Fibroblast of lung (primary cell): ENCODE results near the gene LPP.

Experiments used
- EZH2 ChIP-seq: IDR thresholded peaks from 2 replicates; pipeline ENCODE4 v1.5.1; 2012; ENCODE audit warnings: low read length, control low read depth, mild to moderate bottlenecking; ENCODE audit errors: missing control alignments
- TF ChIP-seq, protein P1 (sequence below), 2 donors: IDR thresholded peaks in 1 of 2; conservative IDR thresholded peaks in 1 of 2; 1 replicate in 1 of 2; 2 replicates in 1 of 2; pipeline ENCODE4 v1.5.1; 2011 to 2012; ENCODE audit warnings: low read length in 2 of 2, control low read depth in 1 of 2, inconsistent platforms in 1 of 2, low read depth in 1 of 2, mild to moderate bottlenecking in 1 of 2

DNA sequence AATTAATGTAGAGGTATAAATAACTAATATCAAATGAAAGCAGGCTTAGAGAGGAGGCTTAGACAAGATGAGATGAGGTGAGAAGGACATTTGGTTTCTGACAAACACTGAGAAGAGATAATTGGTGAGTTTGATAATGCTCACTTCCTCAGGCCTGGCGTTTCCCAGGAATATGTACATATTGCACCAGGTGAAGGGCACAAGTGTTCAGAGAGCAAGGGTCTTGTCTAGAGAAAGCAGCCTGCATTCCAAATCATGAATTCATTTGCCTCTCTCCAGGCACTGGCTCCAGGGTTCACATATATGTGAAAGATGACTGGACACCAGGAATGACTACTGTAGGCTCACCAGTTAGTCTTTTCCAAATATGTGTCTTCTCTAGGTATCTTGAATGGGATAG is 48.0 kb upstream of the LPP start:
- TF ChIP-seq, protein P1, sequence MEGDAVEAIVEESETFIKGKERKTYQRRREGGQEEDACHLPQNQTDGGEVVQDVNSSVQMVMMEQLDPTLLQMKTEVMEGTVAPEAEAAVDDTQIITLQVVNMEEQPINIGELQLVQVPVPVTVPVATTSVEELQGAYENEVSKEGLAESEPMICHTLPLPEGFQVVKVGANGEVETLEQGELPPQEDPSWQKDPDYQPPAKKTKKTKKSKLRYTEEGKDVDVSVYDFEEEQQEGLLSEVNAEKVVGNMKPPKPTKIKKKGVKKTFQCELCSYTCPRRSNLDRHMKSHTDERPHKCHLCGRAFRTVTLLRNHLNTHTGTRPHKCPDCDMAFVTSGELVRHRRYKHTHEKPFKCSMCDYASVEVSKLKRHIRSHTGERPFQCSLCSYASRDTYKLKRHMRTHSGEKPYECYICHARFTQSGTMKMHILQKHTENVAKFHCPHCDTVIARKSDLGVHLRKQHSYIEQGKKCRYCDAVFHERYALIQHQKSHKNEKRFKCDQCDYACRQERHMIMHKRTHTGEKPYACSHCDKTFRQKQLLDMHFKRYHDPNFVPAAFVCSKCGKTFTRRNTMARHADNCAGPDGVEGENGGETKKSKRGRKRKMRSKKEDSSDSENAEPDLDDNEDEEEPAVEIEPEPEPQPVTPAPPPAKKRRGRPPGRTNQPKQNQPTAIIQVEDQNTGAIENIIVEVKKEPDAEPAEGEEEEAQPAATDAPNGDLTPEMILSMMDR (conservative IDR thresholded peaks at IDR 0.05 in 1 of 2, IDR thresholded peaks at IDR 0.05 in 1 of 2; ENCODE audit: low read depth in 1 of 2, low read length in 2 of 2) = no peak
- TF ChIP-seq EZH2 = no peak
